ENCODE measurements around the gene MAP4K4.

MAP4K4 gene

DNA sequence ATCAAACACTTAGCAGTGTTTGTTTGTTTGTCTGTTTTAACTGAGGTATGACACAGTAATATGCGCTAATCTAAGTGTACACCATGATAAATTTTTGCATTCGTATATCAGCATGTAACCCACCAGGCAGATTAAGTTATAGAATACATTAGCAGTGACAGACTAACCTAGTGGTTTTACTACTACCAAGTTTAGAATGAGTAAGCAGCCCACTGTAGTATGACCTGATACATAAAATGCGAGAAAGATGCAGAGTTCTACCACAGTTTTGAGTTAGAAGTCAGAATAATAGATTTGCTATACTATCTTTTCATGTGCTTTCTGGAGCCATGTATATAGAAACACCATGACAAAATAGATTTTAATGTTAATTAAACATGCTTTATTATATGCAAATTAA lies 19.1 kb upstream of the MAP4K4 start:
- H3K9me3 ChIP-seq (ENCODE audit: control insufficient read depth, low read length): no peaks in the 10 kb centered on the region
- no peaks in the 10 kb centered on the region for H3K27me3 ChIP-seq (ENCODE audit: control insufficient read depth, insufficient read depth, low read length)
- H3K4me1 ChIP-seq (ENCODE audit: control insufficient read depth, insufficient read depth, low read length): no peaks in the 10 kb centered on the region
- no peaks in the 10 kb centered on the region for H3K36me3 ChIP-seq (ENCODE audit: control insufficient read depth, insufficient read depth, low read length)
- no peak overlapping the region for H3K9ac ChIP-seq (ENCODE audit: low read length)
- no peak overlapping the region for H3K4me3 ChIP-seq (ENCODE audit: low read length)

DNA sequence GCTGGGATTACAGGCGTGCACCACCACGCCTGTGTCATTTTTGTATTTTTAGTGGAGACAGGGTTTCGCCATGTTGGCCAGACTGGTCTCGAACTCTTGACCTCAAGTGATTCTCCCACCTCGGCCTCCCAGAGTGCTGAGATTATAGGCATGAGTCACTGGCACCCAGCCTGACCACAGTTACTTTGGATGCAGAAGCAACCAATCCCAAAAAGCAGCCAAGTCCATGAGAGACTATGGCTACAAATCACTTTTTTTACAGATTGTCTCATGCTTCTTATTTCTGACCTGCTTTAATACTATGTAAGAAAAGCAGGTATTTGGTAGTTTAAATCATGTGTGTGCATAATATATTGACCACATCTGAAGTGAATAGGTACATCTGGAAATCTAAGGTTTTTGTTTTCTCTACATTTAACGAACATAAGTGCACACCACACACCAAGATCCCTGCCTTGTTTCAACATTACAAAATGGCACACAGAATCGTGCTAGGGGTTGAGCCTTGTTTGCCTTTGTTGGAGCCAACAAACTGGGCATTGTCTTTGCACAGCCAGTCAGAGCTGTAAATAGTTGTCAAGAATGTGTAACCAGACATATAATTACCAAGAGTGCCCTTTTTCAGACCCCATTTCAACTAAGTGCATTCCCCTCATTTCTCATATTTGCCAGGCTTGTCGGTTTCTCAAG lies 18.3 kb upstream of the MAP4K4 start:
- H3K27me3 ChIP-seq (ENCODE audit: control insufficient read depth, insufficient read depth, low read length): no peaks in the 10 kb centered on the region
- H3K36me3 ChIP-seq (ENCODE audit: control insufficient read depth, insufficient read depth, low read length): no peaks in the 10 kb centered on the region
- H3K4me3 ChIP-seq (ENCODE audit: low read length): no peak overlapping the region
- H3K9me3 ChIP-seq (ENCODE audit: control insufficient read depth, low read length): no peaks in the 10 kb centered on the region
- no peak overlapping the region for H3K9ac ChIP-seq (ENCODE audit: low read length)
- no peaks in the 10 kb centered on the region for H3K4me1 ChIP-seq (ENCODE audit: control insufficient read depth, insufficient read depth, low read length)

DNA sequence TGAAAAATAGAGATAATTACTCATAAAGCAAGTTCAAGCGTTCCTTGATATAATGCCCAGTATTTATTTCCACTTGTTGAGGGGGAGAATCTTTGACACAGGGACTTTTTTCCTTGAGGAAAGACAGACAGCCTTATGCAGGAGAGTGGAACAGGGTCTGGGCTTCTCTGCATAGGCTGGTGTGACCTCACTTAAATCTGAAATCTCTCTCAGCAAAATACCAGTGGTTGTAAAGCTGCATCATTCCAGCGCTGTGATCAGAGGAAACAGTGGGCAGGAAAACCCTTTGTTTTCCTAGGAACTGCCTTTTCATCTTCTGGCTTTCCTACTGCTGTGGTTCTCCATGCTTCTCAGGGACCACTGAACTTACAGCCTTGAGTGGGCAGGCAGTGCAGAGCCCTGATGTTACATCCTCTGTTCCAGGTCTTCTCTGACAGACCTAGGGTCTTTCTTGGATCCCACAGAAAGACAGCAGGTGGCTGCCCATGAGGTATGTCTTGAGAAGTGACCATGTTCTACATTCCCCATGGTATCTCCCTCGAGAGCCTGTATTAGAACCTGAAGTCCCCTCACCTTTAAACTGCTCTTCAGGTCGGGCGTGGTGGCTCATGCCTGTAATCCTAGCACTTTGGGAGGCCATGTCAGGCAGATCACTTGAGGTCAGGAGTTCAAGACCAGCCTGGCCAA lies 17.6 kb upstream of the MAP4K4 start:
- Histone ChIP-seq H3K4me1 (ENCODE audit: control insufficient read depth, insufficient read depth, low read length) (no peaks in the 10 kb centered on the region), H3K27me3 (ENCODE audit: control insufficient read depth, insufficient read depth, low read length) (no peaks in the 10 kb centered on the region), H3K9ac (ENCODE audit: low read length) (no peak overlapping the region), H3K36me3 (ENCODE audit: control insufficient read depth, insufficient read depth, low read length) (no peaks in the 10 kb centered on the region), H3K4me3 (ENCODE audit: low read length) (no peak overlapping the region), H3K9me3 (ENCODE audit: control insufficient read depth, low read length) (no peaks in the 10 kb centered on the region)

DNA sequence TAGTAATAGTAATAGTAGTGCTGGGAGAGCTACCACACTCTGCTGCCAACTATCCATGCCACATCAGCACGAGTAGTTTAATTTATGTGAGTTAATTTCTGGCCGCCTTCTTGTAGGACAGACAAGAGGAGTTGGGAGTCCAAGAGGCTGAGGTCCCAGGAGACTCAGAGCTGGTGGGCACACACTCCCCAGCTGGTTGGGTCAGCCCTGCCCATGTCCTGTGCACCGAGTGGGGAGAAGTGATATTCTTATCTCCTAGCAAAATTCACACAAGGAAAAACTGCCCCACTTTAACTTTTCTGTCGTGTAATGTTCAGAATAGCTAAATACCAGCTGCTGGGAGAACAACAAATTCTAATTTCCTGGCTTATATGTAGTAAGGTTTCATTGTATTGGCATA lies 15.2 kb upstream of the MAP4K4 start:
- no peaks in the 10 kb centered on the region for H3K9me3 ChIP-seq (ENCODE audit: control insufficient read depth, low read length)
- H3K4me1 ChIP-seq (ENCODE audit: control insufficient read depth, insufficient read depth, low read length): no peaks in the 10 kb centered on the region
- H3K27me3 ChIP-seq (ENCODE audit: control insufficient read depth, insufficient read depth, low read length): no peaks in the 10 kb centered on the region
- H3K36me3 ChIP-seq (ENCODE audit: control insufficient read depth, insufficient read depth, low read length): no peaks in the 10 kb centered on the region
- H3K9ac ChIP-seq (ENCODE audit: low read length): no peak overlapping the region
- H3K4me3 ChIP-seq (ENCODE audit: low read length): no peak overlapping the region

DNA sequence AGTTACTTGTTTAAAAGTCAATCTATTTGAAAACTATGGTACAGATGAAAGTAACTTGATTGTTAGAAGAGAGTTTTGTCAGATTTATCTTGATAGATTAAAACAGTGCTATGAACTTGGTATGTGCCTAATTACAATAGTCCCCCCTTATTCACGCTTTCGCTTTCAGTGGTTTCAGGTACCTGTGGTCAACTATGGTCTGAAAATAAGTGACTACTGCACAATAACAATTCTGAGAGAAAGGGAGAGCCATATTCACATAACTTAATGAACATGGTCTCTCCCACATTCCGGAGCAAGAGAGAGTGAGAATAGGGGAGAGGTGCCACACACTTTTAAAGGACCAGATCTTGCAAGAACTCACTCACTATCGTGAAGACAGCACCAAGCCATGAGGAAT lies 13.2 kb upstream of the MAP4K4 start:
- H3K4me3 ChIP-seq (ENCODE audit: low read length): no peak overlapping the region
- H3K27me3 ChIP-seq (ENCODE audit: control insufficient read depth, insufficient read depth, low read length): no peaks in the 10 kb centered on the region
- H3K9ac ChIP-seq (ENCODE audit: low read length): no peak overlapping the region
- no peaks in the 10 kb centered on the region for H3K9me3 ChIP-seq (ENCODE audit: control insufficient read depth, low read length)
- H3K36me3 ChIP-seq (ENCODE audit: control insufficient read depth, insufficient read depth, low read length): no peaks in the 10 kb centered on the region
- no peaks in the 10 kb centered on the region for H3K4me1 ChIP-seq (ENCODE audit: control insufficient read depth, insufficient read depth, low read length)

DNA sequence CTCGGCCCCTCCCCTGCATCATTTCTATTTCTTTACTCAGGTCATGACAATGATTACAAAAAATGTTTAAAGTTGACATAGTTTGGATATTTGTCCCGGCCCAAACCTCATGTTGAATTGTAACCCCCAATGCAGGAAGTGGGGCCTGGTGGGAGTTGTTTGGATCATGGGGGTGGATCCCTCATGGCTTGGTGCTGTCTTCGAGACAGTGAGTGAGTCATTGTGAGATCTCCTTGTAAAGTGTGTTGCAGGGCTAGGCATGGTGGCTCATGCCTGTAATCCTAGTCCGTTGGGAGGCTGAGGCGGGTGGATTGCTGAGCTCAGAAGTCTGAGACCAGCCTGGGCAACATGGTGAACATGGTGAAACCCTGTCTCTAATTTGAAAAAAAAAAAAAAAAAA lies 9.2 kb upstream of the MAP4K4 start:
- Histone ChIP-seq H3K27me3 (ENCODE audit: control insufficient read depth, insufficient read depth, low read length) (no peaks in the 10 kb centered on the region), H3K36me3 (ENCODE audit: control insufficient read depth, insufficient read depth, low read length) (no peaks in the 10 kb centered on the region), H3K9ac (ENCODE audit: low read length) (no peak overlapping the region), H3K4me1 (ENCODE audit: control insufficient read depth, insufficient read depth, low read length) (no peaks in the 10 kb centered on the region), H3K4me3 (ENCODE audit: low read length) (no peak overlapping the region), H3K9me3 (ENCODE audit: control insufficient read depth, low read length) (no peaks in the 10 kb centered on the region)

DNA sequence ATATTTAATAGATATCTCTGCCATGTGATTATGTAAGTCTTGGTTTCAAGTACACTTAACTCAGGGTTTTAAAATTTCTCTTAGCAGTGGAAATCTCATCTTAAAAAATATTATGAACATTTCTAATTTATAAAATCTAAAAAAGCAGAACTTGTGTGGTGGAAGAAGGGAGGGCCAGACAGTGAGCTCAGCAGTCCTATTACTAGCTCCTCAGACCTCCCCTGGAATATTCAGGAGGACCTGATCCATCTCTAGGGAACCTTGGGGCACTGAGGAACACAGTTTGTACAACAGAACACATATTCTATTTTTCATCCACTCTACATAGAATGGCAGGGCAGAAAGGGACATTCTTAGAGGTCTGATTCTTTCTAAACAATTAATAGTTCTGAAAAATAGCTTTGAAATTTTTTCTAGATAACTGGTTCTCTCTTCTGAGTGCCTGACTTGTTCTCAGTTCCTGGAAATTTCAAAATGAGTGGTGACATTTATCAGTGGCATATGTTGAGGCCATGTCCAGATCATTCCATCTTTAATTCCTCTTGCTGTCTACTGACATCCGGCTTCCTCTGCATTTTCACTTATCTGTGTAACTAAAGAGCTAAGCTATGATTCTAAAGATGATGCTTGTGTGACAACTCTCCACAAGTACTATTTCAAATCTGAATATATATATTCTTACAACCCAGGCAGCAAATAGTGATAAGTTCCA lies 8.2 kb upstream of the MAP4K4 start:
- H3K27me3 ChIP-seq (ENCODE audit: control insufficient read depth, insufficient read depth, low read length): no peaks in the 10 kb centered on the region
- H3K4me1 ChIP-seq (ENCODE audit: control insufficient read depth, insufficient read depth, low read length): no peaks in the 10 kb centered on the region
- no peaks in the 10 kb centered on the region for H3K36me3 ChIP-seq (ENCODE audit: control insufficient read depth, insufficient read depth, low read length)
- no peak overlapping the region for H3K4me3 ChIP-seq (ENCODE audit: low read length)
- no peaks in the 10 kb centered on the region for H3K9me3 ChIP-seq (ENCODE audit: control insufficient read depth, low read length)
- no peak overlapping the region for H3K9ac ChIP-seq (ENCODE audit: low read length)

DNA sequence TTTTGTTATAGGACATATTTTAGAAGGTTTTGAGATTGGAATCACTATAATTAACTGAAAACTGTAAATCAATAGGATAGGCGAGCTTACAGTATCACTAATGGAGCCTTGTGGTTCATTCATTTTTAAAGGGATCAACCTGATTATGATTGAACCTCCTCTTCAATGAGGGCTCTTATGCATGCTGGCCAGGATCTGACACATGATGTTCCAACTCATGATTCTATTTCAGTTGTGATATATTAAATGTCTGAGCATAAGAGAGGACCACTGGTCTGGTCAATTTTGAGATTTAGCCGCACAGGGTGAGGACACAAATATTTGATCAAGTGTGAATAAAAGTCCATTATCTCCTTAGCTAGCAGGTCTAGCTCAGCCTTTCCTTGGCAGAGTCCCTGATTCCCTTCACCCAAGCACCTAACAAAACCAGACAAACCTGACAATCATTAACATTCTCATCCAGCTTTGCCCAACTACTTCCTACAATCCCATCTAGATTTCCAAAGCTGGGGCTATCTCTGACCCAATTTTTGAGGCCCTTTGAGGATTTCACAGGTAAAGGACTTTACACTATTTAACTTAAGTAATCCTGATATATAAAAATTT lies 6.9 kb upstream of the MAP4K4 start:
- no peaks in the 10 kb centered on the region for H3K4me1 ChIP-seq (ENCODE audit: control insufficient read depth, insufficient read depth, low read length)
- no peaks in the 10 kb centered on the region for H3K36me3 ChIP-seq (ENCODE audit: control insufficient read depth, insufficient read depth, low read length)
- no peaks in the 10 kb centered on the region for H3K27me3 ChIP-seq (ENCODE audit: control insufficient read depth, insufficient read depth, low read length)
- H3K9me3 ChIP-seq (ENCODE audit: control insufficient read depth, low read length): no peaks in the 10 kb centered on the region
- no peak overlapping the region for H3K9ac ChIP-seq (ENCODE audit: low read length)
- no peak overlapping the region for H3K4me3 ChIP-seq (ENCODE audit: low read length)

DNA sequence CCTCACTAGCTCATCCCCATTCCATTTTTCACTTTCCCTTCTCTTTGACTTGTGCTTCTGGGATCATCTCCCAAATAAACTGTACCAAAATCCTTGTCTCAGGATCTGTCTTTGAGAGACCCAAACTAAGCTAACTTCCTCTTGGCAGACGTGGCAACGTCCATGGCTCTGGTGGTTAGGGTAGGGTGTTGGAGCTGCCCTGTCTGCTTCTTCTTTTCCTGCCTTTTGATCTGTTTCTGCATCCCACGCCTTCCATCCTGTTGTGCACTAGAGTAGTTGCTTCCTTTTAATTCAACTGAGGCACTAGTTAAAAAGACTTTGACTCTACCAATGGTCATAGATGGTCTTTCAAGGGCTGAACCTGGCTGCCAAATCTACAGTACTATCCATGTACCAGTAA lies 5.5 kb upstream of the MAP4K4 start:
- Histone ChIP-seq H3K4me1 (ENCODE audit: control insufficient read depth, insufficient read depth, low read length) (peaks cover 9% of the 10 kb centered on the region), H3K36me3 (ENCODE audit: control insufficient read depth, insufficient read depth, low read length) (no peaks in the 10 kb centered on the region), H3K9ac (ENCODE audit: low read length) (no peak overlapping the region), H3K27me3 (ENCODE audit: control insufficient read depth, insufficient read depth, low read length) (no peaks in the 10 kb centered on the region), H3K4me3 (ENCODE audit: low read length) (no peak overlapping the region), H3K9me3 (ENCODE audit: control insufficient read depth, low read length) (no peaks in the 10 kb centered on the region)

DNA sequence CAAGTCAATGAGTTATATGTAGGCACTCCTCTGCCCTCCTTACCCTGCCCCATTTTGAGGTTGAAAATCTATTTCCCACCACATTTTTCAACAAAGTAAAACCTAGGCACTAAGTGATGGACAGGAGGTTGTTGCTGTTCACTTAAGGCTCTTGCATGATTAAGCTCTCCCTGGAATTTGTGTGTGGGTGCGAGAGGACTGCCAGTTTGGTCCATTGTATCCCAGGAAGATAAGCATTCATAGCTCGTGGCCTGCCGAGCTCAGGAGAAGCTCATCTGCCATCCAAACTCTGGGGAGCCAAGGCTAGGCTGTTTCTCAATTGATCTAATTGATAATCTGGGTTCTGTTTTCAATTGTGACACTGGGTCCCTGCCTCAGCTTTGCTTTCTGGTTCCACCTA lies 4.7 kb upstream of the MAP4K4 start:
- Histone ChIP-seq H3K4me1 (ENCODE audit: control insufficient read depth, insufficient read depth, low read length) (peaks cover 9% of the 10 kb centered on the region), H3K9me3 (ENCODE audit: control insufficient read depth, low read length) (no peaks in the 10 kb centered on the region), H3K9ac (ENCODE audit: low read length) (no peak overlapping the region), H3K4me3 (ENCODE audit: low read length) (no peak overlapping the region), H3K36me3 (ENCODE audit: control insufficient read depth, insufficient read depth, low read length) (no peaks in the 10 kb centered on the region), H3K27me3 (ENCODE audit: control insufficient read depth, insufficient read depth, low read length) (no peaks in the 10 kb centered on the region)

DNA sequence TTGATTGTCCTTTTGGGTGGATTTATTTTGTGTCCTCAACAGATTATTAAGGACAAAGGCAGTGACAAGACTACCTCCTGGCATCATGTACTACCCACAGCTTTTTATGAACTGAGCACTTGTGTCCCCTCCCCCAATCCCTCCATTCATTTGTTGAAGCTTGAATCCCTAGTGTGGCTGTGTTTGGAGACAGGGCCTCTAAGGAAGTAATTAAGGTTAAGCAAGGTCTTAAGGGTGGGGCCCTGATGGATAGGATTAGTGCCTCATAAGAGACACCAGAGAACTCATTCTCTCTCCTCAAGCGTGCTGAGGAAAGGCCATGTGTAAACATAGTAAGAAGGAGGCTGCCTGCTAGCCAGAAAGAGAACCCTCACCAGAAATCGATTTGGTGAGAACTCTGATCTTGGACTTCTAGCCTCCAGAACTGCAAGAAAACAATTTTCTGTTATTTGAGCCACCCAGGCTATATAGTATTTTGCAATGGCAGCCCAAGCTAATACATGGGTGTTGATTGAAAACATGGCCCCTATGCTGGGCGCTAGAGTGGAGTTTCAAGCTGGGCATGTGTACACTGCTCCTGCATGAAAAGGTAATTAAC lies 3.4 kb upstream of the MAP4K4 start:
- H3K9ac ChIP-seq (ENCODE audit: low read length): no peak overlapping the region
- no peak overlapping the region for H3K4me3 ChIP-seq (ENCODE audit: low read length)
- no peaks in the 10 kb centered on the region for H3K36me3 ChIP-seq (ENCODE audit: control insufficient read depth, insufficient read depth, low read length)
- H3K27me3 ChIP-seq (ENCODE audit: control insufficient read depth, insufficient read depth, low read length): no peaks in the 10 kb centered on the region
- peaks cover 13% of the 10 kb centered on the region for H3K4me1 ChIP-seq (ENCODE audit: control insufficient read depth, insufficient read depth, low read length)
- H3K9me3 ChIP-seq (ENCODE audit: control insufficient read depth, low read length): no peaks in the 10 kb centered on the region
